OCI-LY7 (cell line): Measurements from ENCODE around the gene ADAMTS17. TPM values are rescaled to one million over a fixed set of nuclear protein-coding genes. Genes with fewer than 3 reads are reported as not detected.

Experiments
- BruUV-seq: library from RNA; stranded (reverse); fragments of 400-500 nt; replicated peaks from 2 replicates; lab custom pipeline; 2021; lab: Mats Ljungman, UMichigan
- CTCF ChIA-PET: fragments of 300-600 bp; sonication (Branson Sonifier 250); formaldehyde crosslinking; loops from one replicate; lab custom pipeline; 2022; ENCODE audit warnings: antibody characterized with exemption; ENCODE audit not compliant: unreplicated experiment; lab: Charles Lee
- POLR2A ChIA-PET: fragments of 300-600 bp; sonication (Branson Sonifier 250); formaldehyde crosslinking; loops from one replicate; lab custom pipeline; 2022; ENCODE audit warnings: antibody characterized with exemption; lab: Charles Lee
- DNase-seq: peaks from one replicate; pipeline ENCODE4 v3.0.0-alpha.2; 2015; ENCODE audit warnings: low spot score
- H2AFZ ChIP-seq: fragments of 200-600 bp; sonication (generic), shearing (Covaris generic); 2 replicates; pipeline ENCODE4 v1.6.1; 2014; ENCODE audit warnings: mild to moderate bottlenecking, antibody characterized with exemption, low read length, moderate library complexity
- H3K27ac ChIP-seq: fragments of 200-600 bp; sonication (generic); 2 replicates; pipeline ENCODE4 v1.5.1; 2014; ENCODE audit warnings: mixed run types, low read depth, mild to moderate bottlenecking, moderate library complexity, low read length, inconsistent platforms; ENCODE audit not compliant: poor library complexity, severe bottlenecking
- H3K36me3 ChIP-seq: fragments of 200-600 bp; sonication (generic); 2 replicates; pipeline ENCODE4 v1.6.1; 2014; ENCODE audit warnings: mild to moderate bottlenecking, antibody characterized with exemption, low read length, moderate library complexity, mixed read lengths; ENCODE audit not compliant: insufficient read depth
- H3K4me1 ChIP-seq: fragments of 200-600 bp; sonication (generic); 2 replicates; pipeline ENCODE4 v1.5.1; 2014; ENCODE audit warnings: mild to moderate bottlenecking, low read length; ENCODE audit not compliant: insufficient read depth, poor library complexity, severe bottlenecking
- H3K4me2 ChIP-seq: fragments of 200-600 bp; sonication (generic); 2 replicates; pipeline ENCODE4 v1.6.1; 2014; ENCODE audit warnings: mild to moderate bottlenecking, low read length
- H3K4me3 ChIP-seq: fragments of 200-600 bp; sonication (generic); 2 replicates; pipeline ENCODE4 v1.5.1; 2014; ENCODE audit warnings: mild to moderate bottlenecking, low read depth, low read length; ENCODE audit not compliant: poor library complexity, severe bottlenecking
- H3K79me2 ChIP-seq: fragments of 200-600 bp; sonication (generic); 2 replicates; pipeline ENCODE4 v1.6.1; 2016; ENCODE audit warnings: low read depth, mild to moderate bottlenecking, low read length, moderate library complexity, mixed read lengths; ENCODE audit not compliant: insufficient read depth
- H3K9me2 ChIP-seq: fragments of 200-600 bp; sonication (generic); 2 replicates; pipeline ENCODE4 v1.6.1; 2016; ENCODE audit warnings: mild to moderate bottlenecking, low read length, mixed read lengths; ENCODE audit not compliant: insufficient read depth
- H3K9me3 ChIP-seq: fragments of 200-600 bp; sonication (generic); 2 replicates; pipeline ENCODE4 v1.6.1; 2014; ENCODE audit warnings: mild to moderate bottlenecking, mixed run types, low read length, mixed read lengths
- H4K20me1 ChIP-seq: fragments of 200-600 bp; sonication (generic); 2 replicates; pipeline ENCODE4 v1.6.1; 2014; ENCODE audit warnings: mild to moderate bottlenecking, antibody characterized with exemption, low read length, moderate library complexity, mixed read lengths; ENCODE audit not compliant: insufficient read depth
- EZH2phosphoT487 ChIP-seq: fragments of 200-600 bp; sonication (generic); IDR thresholded peaks from 2 replicates; pipeline ENCODE4 v1.6.1; 2018; ENCODE audit warnings: low read depth, borderline replicate concordance, mild to moderate bottlenecking, mixed run types, antibody characterized with exemption, low read length, moderate library complexity, mixed read lengths
- intact Hi-C: fragments of 100-400 bp; cut with micrococcal nuclease; formaldehyde crosslinking; loops from one replicate; pipeline ENCODE4 v1.10.0; 2022; ENCODE audit not compliant: unreplicated experiment
- total RNA-seq, 2 experiments: library from RNA; depleted of rRNA in 1 of 2; stranded (reverse); fragments of >200 nt in 1 of 2; shearing (Covaris generic) in 1 of 2; gene quantifications; 2 replicates each; pipeline ENCODE4 v1.2.3, GENCODE V29; 2014 to 2022
- TF ChIP-seq, protein P1 (sequence below): fragments of 200-600 bp; sonication (generic); conservative IDR thresholded peaks from 2 replicates; pipeline ENCODE4 v1.5.1; 2014; ENCODE audit warnings: mild to moderate bottlenecking, antibody characterized with exemption, low read length, moderate library complexity, mixed read lengths

ADAMTS17 gene
- total RNA-seq, 2 experiments from 2014 or later = not detected

DNA sequence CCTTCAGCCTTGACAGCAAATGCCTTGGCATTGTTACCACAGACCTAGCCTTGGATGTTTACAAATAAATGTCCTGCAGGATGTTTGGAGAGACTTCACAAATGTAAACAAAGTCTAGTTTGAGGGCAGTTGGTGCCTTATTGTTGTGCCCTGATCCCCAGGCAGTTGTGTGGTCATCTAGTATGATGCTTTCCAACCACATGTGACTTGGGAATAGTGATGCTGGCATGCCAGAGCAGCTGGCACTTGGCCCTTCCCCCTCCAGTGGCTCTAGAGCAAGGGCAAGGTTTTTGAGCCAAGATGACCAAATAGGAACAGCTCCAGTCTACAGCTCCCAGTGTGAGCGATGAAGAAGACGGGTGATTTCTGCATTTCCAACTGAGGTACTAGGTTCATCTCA is 258.2 kb downstream of the ADAMTS17 start:
- TF ChIP-seq, protein P1, sequence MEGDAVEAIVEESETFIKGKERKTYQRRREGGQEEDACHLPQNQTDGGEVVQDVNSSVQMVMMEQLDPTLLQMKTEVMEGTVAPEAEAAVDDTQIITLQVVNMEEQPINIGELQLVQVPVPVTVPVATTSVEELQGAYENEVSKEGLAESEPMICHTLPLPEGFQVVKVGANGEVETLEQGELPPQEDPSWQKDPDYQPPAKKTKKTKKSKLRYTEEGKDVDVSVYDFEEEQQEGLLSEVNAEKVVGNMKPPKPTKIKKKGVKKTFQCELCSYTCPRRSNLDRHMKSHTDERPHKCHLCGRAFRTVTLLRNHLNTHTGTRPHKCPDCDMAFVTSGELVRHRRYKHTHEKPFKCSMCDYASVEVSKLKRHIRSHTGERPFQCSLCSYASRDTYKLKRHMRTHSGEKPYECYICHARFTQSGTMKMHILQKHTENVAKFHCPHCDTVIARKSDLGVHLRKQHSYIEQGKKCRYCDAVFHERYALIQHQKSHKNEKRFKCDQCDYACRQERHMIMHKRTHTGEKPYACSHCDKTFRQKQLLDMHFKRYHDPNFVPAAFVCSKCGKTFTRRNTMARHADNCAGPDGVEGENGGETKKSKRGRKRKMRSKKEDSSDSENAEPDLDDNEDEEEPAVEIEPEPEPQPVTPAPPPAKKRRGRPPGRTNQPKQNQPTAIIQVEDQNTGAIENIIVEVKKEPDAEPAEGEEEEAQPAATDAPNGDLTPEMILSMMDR = no peak
- no peak for TF ChIP-seq EZH2phosphoT487
- Histone ChIP-seq H3K27ac (no peak overlapping the region), H4K20me1 (no peaks in the 10 kb centered on the region), H3K79me2 (no peaks in the 10 kb centered on the region), H3K4me3 (no peak overlapping the region), H3K4me1 (no peaks in the 10 kb centered on the region), H2AFZ (no peak overlapping the region), H3K9me3 (no peaks in the 10 kb centered on the region), H3K36me3 (no peaks in the 10 kb centered on the region), H3K9me2 (no peaks in the 10 kb centered on the region), H3K4me2 (no peak overlapping the region)
- POLR2A ChIA-PET = no interaction called here
- intact Hi-C loops = no loop called here
- no TSS peak for BruUV-seq
- no peak for DNase-seq
- CTCF ChIA-PET = no interaction called here

DNA sequence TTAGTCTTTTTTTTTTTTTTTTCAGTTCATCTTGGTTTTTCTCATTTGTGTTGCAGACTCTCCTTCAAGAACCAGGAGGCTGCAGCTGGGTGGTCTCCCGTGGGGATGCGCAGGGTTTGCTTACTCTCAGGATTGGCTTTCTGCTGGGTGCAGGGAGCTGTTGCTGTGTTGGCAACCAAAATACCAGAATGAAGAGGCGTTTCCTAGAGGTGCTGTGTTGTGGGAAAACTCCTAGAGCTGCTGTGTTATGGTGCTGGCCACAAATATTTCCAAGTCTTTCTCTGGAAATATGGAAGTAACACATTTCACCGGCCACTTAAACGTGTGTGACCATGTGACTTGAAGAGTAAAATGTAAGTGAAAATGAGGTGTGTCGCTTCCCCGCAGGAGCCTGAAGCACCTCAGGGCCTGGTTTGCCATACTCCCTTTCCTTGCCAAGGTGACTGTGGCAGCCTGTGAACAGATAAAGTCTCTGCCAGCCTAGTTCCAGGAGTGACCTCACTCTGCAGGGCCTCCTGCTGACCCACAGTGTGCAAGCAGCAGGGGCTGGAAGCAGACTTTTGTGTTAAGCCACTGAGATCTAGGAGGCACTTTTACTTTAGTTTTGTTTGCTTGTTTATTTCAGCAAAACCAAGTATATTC is 258.9 kb downstream of the ADAMTS17 start:
- Histone ChIP-seq H3K4me3 (no peak overlapping the region), H3K9me3 (no peaks in the 10 kb centered on the region), H3K36me3 (no peaks in the 10 kb centered on the region), H4K20me1 (no peaks in the 10 kb centered on the region), H3K27ac (no peak overlapping the region), H3K4me2 (no peak overlapping the region), H3K4me1 (no peaks in the 10 kb centered on the region), H2AFZ (no peak overlapping the region), H3K9me2 (no peaks in the 10 kb centered on the region), H3K79me2 (no peaks in the 10 kb centered on the region)
- intact Hi-C loops = no loop called here
- no peak for TF ChIP-seq EZH2phosphoT487
- BruUV-seq = no TSS peak
- no peak for DNase-seq
- ChIA-PET CTCF (no interaction called here), POLR2A (interaction anchor here (0.7 kb wide), 1 partner anchor 60 kb away, joined by 4 read pairs; no protein-coding TSS in a partner anchor)

DNA sequence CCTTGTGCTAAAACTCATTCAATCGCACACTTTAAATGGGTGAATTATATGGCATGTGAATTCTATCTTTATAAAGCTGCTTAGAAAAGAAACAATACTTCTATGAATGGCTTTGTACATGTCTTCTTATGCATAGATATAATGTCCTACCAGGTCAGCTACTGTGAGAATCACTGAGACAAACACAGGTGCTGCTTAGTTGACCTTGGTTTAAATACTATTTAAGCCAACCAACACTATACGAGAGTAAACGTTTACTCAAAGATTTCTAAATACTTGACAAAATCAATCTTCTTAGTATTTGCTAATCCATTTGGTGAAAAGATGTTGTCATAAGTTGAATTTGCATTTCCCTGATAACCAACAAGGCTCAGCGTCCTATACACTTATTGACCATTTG is 260.3 kb downstream of the ADAMTS17 start:
- H3K4me2 ChIP-seq = no peak overlapping the region
- H3K4me1 ChIP-seq = no peaks in the 10 kb centered on the region
- H3K4me3 ChIP-seq = no peak overlapping the region
- no peak for DNase-seq
- ChIA-PET CTCF (no interaction called here), POLR2A (no interaction called here)
- H3K79me2 ChIP-seq = no peaks in the 10 kb centered on the region
- H2AFZ ChIP-seq = no peak overlapping the region
- no peak overlapping the region for H3K27ac ChIP-seq
- no peaks in the 10 kb centered on the region for H4K20me1 ChIP-seq
- intact Hi-C loops = no loop called here
- H3K9me3 ChIP-seq = no peaks in the 10 kb centered on the region
- no TSS peak for BruUV-seq
- TF ChIP-seq EZH2phosphoT487 = no peak
- TF ChIP-seq, protein P1 = no peak
- no peaks in the 10 kb centered on the region for H3K9me2 ChIP-seq
- H3K36me3 ChIP-seq = no peaks in the 10 kb centered on the region
